ENCODE data around the gene COMP. TPM values are rescaled to one million over a fixed set of nuclear protein-coding genes. Genes with fewer than 3 reads are reported as not detected.
A peak's percentile ranks its signal among the peaks of the same experiment; 100 is the strongest.
"Not testable (repeated sequence)": the region's sequence is repeated elsewhere in the genome, so short reads cannot be mapped to it uniquely, and the experiment has no call there.

The COMP gene
- total RNA-seq, 1 experiment from 2014 or later: not detected

DNA sequence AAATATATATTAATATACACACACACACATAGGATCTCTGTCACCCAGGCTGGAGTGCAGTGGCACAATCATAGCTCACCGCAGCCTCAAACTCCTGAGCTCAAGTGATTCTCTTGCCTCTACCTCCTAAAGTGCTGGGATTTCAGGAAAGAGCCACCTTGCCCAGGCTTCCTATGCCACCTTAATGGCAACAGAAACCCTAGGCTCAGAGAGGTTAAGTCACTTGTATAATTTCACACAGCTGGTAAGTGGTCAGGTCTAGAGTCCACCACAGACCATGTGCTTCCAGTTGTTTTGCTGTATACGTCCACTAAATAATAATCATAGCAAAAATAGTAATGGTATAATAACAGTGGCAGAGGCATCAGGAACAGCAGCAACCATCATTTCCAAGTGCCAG lies 39.4 kb upstream of the COMP start:
- Histone ChIP-seq H4K20me1 (ENCODE audit: insufficient read depth) (peaks cover 30% of the 10 kb centered on the region), H3K79me2 (ENCODE audit: low read depth) (peaks cover 32% of the 10 kb centered on the region), H3F3A (ENCODE audit: insufficient read depth, low read depth) (peaks cover 8% of the 10 kb centered on the region; the same call in 1 of the 2 replicates), H3K27me3 (ENCODE audit: insufficient read depth, low read depth) (no peaks in the 10 kb centered on the region), H3K27ac (no peak overlapping the region), H2AFZ (no peak overlapping the region), H3K4me1 (replicated peaks; ENCODE audit: insufficient read depth) (peaks cover 19% of the 10 kb centered on the region), H3K4me2 (no peak overlapping the region), H3K9me2 (ENCODE audit: insufficient read depth) (no peaks in the 10 kb centered on the region), H3K36me3 (ENCODE audit: low read depth) (peaks cover 12% of the 10 kb centered on the region), H3K4me3 (no peak overlapping the region), H3K9me3 (ENCODE audit: insufficient read depth, low read depth) (peaks cover 11% of the 10 kb centered on the region)
- TF ChIP-seq EZH2 (IDR thresholded peaks at IDR 0.05; ENCODE audit: low read depth): no peak
- TF ChIP-seq, protein P1, sequence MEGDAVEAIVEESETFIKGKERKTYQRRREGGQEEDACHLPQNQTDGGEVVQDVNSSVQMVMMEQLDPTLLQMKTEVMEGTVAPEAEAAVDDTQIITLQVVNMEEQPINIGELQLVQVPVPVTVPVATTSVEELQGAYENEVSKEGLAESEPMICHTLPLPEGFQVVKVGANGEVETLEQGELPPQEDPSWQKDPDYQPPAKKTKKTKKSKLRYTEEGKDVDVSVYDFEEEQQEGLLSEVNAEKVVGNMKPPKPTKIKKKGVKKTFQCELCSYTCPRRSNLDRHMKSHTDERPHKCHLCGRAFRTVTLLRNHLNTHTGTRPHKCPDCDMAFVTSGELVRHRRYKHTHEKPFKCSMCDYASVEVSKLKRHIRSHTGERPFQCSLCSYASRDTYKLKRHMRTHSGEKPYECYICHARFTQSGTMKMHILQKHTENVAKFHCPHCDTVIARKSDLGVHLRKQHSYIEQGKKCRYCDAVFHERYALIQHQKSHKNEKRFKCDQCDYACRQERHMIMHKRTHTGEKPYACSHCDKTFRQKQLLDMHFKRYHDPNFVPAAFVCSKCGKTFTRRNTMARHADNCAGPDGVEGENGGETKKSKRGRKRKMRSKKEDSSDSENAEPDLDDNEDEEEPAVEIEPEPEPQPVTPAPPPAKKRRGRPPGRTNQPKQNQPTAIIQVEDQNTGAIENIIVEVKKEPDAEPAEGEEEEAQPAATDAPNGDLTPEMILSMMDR (conservative IDR thresholded peaks at IDR 0.05): no peak
- DNase-seq: peak in 1 of 2 experiments; percentile 9
- POLR2A ChIA-PET (ENCODE audit: unreplicated experiment): no interaction called here
- BruUV-seq (replicated peaks): no TSS peak
- intact Hi-C loops (cut with micrococcal nuclease; ENCODE audit: unreplicated experiment): loop anchor here (5.0 kb wide), 2 partner anchors 153 to 243 kb away; partner anchors contain the start of gene REX1BD
- CTCF ChIA-PET: interaction anchor here (0.5 to 0.6 kb wide), 2 partner anchors 227 to 830 kb away, joined by 3 to 10 read pairs; no protein-coding TSS in a partner anchor

DNA sequence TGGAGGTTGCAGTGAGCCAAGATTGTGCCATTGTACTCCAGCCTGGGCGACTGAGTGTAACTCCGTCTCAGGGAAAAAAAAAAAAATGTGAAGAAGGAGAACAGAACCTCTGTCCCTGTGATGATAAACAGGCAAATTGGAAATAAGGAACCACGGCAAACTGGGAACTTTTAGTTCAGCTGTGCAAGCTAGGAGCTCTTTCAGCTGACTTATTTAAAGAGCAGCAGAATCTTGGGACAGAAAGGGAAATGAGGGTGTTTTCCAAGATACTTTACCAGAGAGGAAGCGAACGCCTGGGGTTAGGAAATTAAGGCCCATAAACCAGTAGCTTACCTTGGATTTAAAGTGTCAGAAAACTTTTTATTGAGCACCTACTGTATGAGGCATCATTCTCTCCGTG lies 37.7 kb upstream of the COMP start:
- no peaks in the 10 kb centered on the region for H3K36me3 ChIP-seq (ENCODE audit: low read depth)
- no peak overlapping the region for H3K27ac ChIP-seq
- H4K20me1 ChIP-seq (ENCODE audit: insufficient read depth): peaks cover 13% of the 10 kb centered on the region
- peak in 1 of 2 experiments; percentile 21 for DNase-seq
- peaks cover 15% of the 10 kb centered on the region for H3K79me2 ChIP-seq (ENCODE audit: low read depth)
- no peak overlapping the region for H3K4me2 ChIP-seq
- H3K9me2 ChIP-seq (ENCODE audit: insufficient read depth): no peaks in the 10 kb centered on the region
- intact Hi-C loops (cut with micrococcal nuclease; ENCODE audit: unreplicated experiment): no loop called here
- H3K4me3 ChIP-seq: no peak overlapping the region
- no peak for TF ChIP-seq EZH2 (IDR thresholded peaks at IDR 0.05; ENCODE audit: low read depth)
- TF ChIP-seq, protein P1 (conservative IDR thresholded peaks at IDR 0.05): no peak
- H2AFZ ChIP-seq: no peak overlapping the region
- H3K4me1 ChIP-seq (replicated peaks; ENCODE audit: insufficient read depth): peaks cover 2% of the 10 kb centered on the region; the same call in 1 of the 2 replicates
- BruUV-seq (replicated peaks): no TSS peak
- peaks cover 11% of the 10 kb centered on the region for H3K9me3 ChIP-seq (ENCODE audit: insufficient read depth, low read depth)
- H3K27me3 ChIP-seq (ENCODE audit: insufficient read depth, low read depth): no peaks in the 10 kb centered on the region
- ChIA-PET CTCF (no interaction called here), POLR2A (ENCODE audit: unreplicated experiment) (no interaction called here)
- H3F3A ChIP-seq (ENCODE audit: insufficient read depth, low read depth): peaks cover 2% of the 10 kb centered on the region; the same call in 1 of the 2 replicates

DNA sequence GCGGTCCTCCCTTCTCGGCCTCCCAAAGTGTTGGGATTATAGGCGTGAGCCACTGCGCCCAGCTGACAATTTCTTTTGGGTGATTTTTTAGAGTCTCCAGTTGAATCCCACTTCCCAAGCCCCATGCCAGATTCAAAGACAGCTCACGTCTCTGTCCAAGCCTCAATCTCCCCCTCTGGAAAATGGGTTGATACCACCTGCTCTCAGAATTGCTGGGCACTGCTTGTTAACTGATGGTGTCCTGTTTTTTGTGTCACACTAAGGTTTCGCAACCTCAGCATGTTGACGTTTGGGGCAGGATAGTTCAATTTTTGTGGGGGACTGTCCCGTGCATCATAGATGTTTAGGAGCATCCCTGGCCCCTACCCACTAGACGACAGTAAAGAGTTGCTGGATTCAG lies 26.5 kb upstream of the COMP start:
- TF ChIP-seq, protein P1 (conservative IDR thresholded peaks at IDR 0.05): no peak
- no peak for TF ChIP-seq EZH2 (IDR thresholded peaks at IDR 0.05; ENCODE audit: low read depth)
- no peaks in the 10 kb centered on the region for H3K9me2 ChIP-seq (ENCODE audit: insufficient read depth)
- ChIA-PET CTCF (no interaction called here), POLR2A (ENCODE audit: unreplicated experiment) (no interaction called here)
- H3K4me1 ChIP-seq (replicated peaks; ENCODE audit: insufficient read depth): no peaks in the 10 kb centered on the region
- H3K4me3 ChIP-seq: no peak overlapping the region
- BruUV-seq (replicated peaks): no TSS peak
- H4K20me1 ChIP-seq (ENCODE audit: insufficient read depth): no peaks in the 10 kb centered on the region
- no peak overlapping the region for H3K27ac ChIP-seq
- no peaks in the 10 kb centered on the region for H3K79me2 ChIP-seq (ENCODE audit: low read depth)
- DNase-seq: no peak
- H3K4me2 ChIP-seq: no peak overlapping the region
- H3F3A ChIP-seq (ENCODE audit: insufficient read depth, low read depth): no peaks in the 10 kb centered on the region
- no peak overlapping the region for H2AFZ ChIP-seq
- H3K36me3 ChIP-seq (ENCODE audit: low read depth): no peaks in the 10 kb centered on the region
- H3K9me3 ChIP-seq (ENCODE audit: insufficient read depth, low read depth): no peaks in the 10 kb centered on the region
- intact Hi-C loops (cut with micrococcal nuclease; ENCODE audit: unreplicated experiment): no loop called here
- H3K27me3 ChIP-seq (ENCODE audit: insufficient read depth, low read depth): 0 out of 2 replicates have a peak, but pooled peaks cover 7% of the 10 kb centered on the region

DNA sequence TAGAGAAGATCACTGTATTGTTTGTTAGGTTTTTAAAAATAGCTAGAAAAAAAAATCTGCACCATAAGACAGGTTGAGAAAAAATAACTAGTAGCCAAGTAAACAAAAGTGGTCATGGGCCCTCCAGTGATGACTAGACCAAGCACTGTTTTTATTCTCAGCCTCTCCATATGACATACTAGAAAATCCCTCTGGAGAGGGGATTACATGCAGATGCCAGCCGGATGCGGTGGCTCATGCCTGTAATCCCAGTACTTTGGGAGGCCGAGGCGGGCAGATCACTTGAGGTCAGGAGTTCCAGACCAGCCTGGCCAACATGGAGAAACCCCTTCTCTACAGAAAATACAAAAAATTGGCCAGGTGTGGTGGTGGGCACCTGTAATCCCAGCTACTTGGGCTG lies 25.5 kb upstream of the COMP start:
- H3K9me3 ChIP-seq (ENCODE audit: insufficient read depth, low read depth); H3K27ac ChIP-seq; intact Hi-C loops (cut with micrococcal nuclease; ENCODE audit: unreplicated experiment); H3K36me3 ChIP-seq (ENCODE audit: low read depth); POLR2A ChIA-PET (ENCODE audit: unreplicated experiment); H2AFZ ChIP-seq; H3K9me2 ChIP-seq (ENCODE audit: insufficient read depth); DNase-seq; H4K20me1 ChIP-seq (ENCODE audit: insufficient read depth); H3K4me3 ChIP-seq; H3K4me2 ChIP-seq; H3K4me1 ChIP-seq (replicated peaks; ENCODE audit: insufficient read depth); BruUV-seq (replicated peaks); H3F3A ChIP-seq (ENCODE audit: insufficient read depth, low read depth); CTCF ChIA-PET; H3K79me2 ChIP-seq (ENCODE audit: low read depth): not testable (repeated sequence)
- peaks cover 12% of the 10 kb centered on the region; the same call in 1 of the 2 replicates for H3K27me3 ChIP-seq (ENCODE audit: insufficient read depth, low read depth)
